ENCODE measurements around the gene ABCC5. TPM values are rescaled to one million over a fixed set of nuclear protein-coding genes. Genes with fewer than 3 reads are reported as not detected.
"Not testable (repeated sequence)": the region's sequence is repeated elsewhere in the genome, so short reads cannot be mapped to it uniquely, and the experiment has no call there.

The ABCC5 gene
- total RNA-seq, 1 experiment from 2014 or later: 29.1 TPM

- CTCF ChIA-PET: interaction anchor here (1.0 to 1.4 kb wide), 8 partner anchors 10 to 144 kb away, joined by 3 to 9 read pairs (median 4); no protein-coding TSS in a partner anchor
Observed at GRCh38 chr3:184039414-184039813, 21.7 kb upstream of the ABCC5 start.

GRCh38 chr3:184038307-184038706 lies 20.6 kb upstream of the ABCC5 start:
- CTCF ChIA-PET; H3K9me3 Mint-ChIP-seq; H3K4me1 Mint-ChIP-seq; H3K36me3 Mint-ChIP-seq; ATAC-seq; POLR2A ChIA-PET; H3K27ac Mint-ChIP-seq; H3K4me3 Mint-ChIP-seq; H3K27me3 Mint-ChIP-seq (ENCODE audit: low read depth); DNase-seq (ENCODE audit: low spot score): not testable (repeated sequence)

More at GRCh38 chr3:184039414-184039813, 21.7 kb upstream of the ABCC5 start:
- ATAC-seq (no peak), DNase-seq (ENCODE audit: low spot score) (no peak)
- H3K4me3 Mint-ChIP-seq: no peak overlapping the region
- H3K9me3 Mint-ChIP-seq: no peaks in the 10 kb centered on the region
- no peaks in the 10 kb centered on the region for H3K36me3 Mint-ChIP-seq
- no peaks in the 10 kb centered on the region; the same call in 1 of the 2 replicates for H3K27me3 Mint-ChIP-seq (ENCODE audit: low read depth)
- no peak for TF ChIP-seq SP1 (CRISPR knock-in tag; conservative IDR thresholded peaks at IDR 0.05)
- no peak for TF ChIP-seq TP53 (CRISPR knock-in tag; IDR thresholded peaks at IDR 0.05)
- TF ChIP-seq CBFB (CRISPR knock-in tag; IDR thresholded peaks at IDR 0.05; ENCODE audit: low read depth): no peak
- no peak for TF ChIP-seq JUN (CRISPR knock-in tag; IDR thresholded peaks at IDR 0.05)
- no peak for TF ChIP-seq ZNF671 (CRISPR knock-in tag; IDR thresholded peaks at IDR 0.05)
- TF ChIP-seq USF1 (CRISPR knock-in tag; IDR thresholded peaks at IDR 0.05): no peak
- no peak for TF ChIP-seq MLX (CRISPR knock-in tag; IDR thresholded peaks at IDR 0.05)
- no peak for TF ChIP-seq ZNF425 (CRISPR knock-in tag; conservative IDR thresholded peaks at IDR 0.05)
- TF ChIP-seq HMGA2 (CRISPR knock-in tag; IDR thresholded peaks at IDR 0.05): no peak
- TF ChIP-seq IRF2 (CRISPR knock-in tag; IDR thresholded peaks at IDR 0.05; ENCODE audit: borderline replicate concordance, low read depth): no peak
- H3K4me1 Mint-ChIP-seq: no peaks in the 10 kb centered on the region; the same call in 1 of the 2 replicates
- POLR2A ChIA-PET: no interaction called here
- no peak overlapping the region for H3K27ac Mint-ChIP-seq

- Mint-ChIP-seq H3K27ac (no peak overlapping the region), H3K4me3 (no peak overlapping the region), H3K9me3 (no peaks in the 10 kb centered on the region), H3K36me3 (no peaks in the 10 kb centered on the region), H3K27me3 (ENCODE audit: low read depth) (no peaks in the 10 kb centered on the region; the same call in 1 of the 2 replicates), H3K4me1 (no peaks in the 10 kb centered on the region; the same call in 1 of the 2 replicates)
- ATAC-seq: no peak; the same call in 1 of the 2 replicates
- DNase-seq (ENCODE audit: low spot score): peak; percentile 16
- 0 out of 2 replicates have a peak, but pooled peaks have one; percentile 25 for TF ChIP-seq CTCF (IDR thresholded peaks at IDR 0.05)
- no peak for TF ChIP-seq CBFB (CRISPR knock-in tag; IDR thresholded peaks at IDR 0.05; ENCODE audit: low read depth)
- ChIA-PET POLR2A (no interaction called here), CTCF (no interaction called here)
Observed at GRCh38 chr3:184037816-184038215, 20.1 kb upstream of the ABCC5 start.

- no peak within 1 kb of the TSS for H3K4me3 Mint-ChIP-seq
- DNase-seq (ENCODE audit: low spot score): no peak
- H3K4me1 Mint-ChIP-seq: no peaks in the 10 kb centered on the region
- no peaks in the 10 kb centered on the region for H3K27me3 Mint-ChIP-seq (ENCODE audit: low read depth)
- H3K36me3 Mint-ChIP-seq: no peaks in the 10 kb centered on the region
- H3K9me3 Mint-ChIP-seq: peaks cover 10% of the 10 kb centered on the region
- H3K27ac Mint-ChIP-seq: no peak within 1 kb of the TSS
- TF ChIP-seq SOX15 (CRISPR knock-in tag; IDR thresholded peaks at IDR 0.05) (no peak), ZNF512 (CRISPR knock-in tag; IDR thresholded peaks at IDR 0.05; ENCODE audit: borderline replicate concordance) (peak; percentile 22; the same call in 1 of the 2 replicates)
- POLR2A ChIA-PET: no interaction called here
- no peak for ATAC-seq
- CTCF ChIA-PET: interaction anchor here (0.7 kb wide), 1 partner anchor 204 kb away, joined by 6 read pairs; no protein-coding TSS in a partner anchor
Observed at GRCh38 chr3:184031187-184031792, 13.6 kb upstream of the ABCC5 start, which contains the start of gene HTR3D. Gene HTR3D, plus strand, starts transcription at chr3:184031742. Its CDS starts 0 bp downstream, at chr3:184031742.

All from WTC11 (cell line).